Myocyte (in vitro differentiated cells): ENCODE measurements around the gene SLC25A6. TPM values are rescaled to one million over a fixed set of nuclear protein-coding genes. Genes with fewer than 3 reads are reported as not detected.
A peak's percentile ranks its signal among the peaks of the same experiment; 100 is the strongest.
"Not testable (repeated sequence)": the region's sequence is repeated elsewhere in the genome, so short reads cannot be mapped to it uniquely, and the experiment has no call there.

Experiments used
- DNase-seq: peaks from one replicate; pipeline ENCODE4 v3.0.0-alpha.2; 2012; ENCODE audit warnings: low read depth
- total RNA-seq: library from RNA; depleted of rRNA; stranded (reverse); fragments of >200 nt; gene quantifications from 2 replicates; pipeline ENCODE4 v1.2.3, GENCODE V29; 2014

The SLC25A6 gene
- total RNA-seq, 1 donor from 2014 or later = 244 TPM

- DNase-seq = no peak
These were observed 24.4 kb upstream of the SLC25A6 start for GRCh38 chrX:1416327-1416784.

GRCh38 chrX:1412551-1413161 is 20.7 kb upstream of the SLC25A6 start:
- no peak for DNase-seq

GRCh38 chrX:1411326-1411725 is 19.4 kb upstream of the SLC25A6 start:
- DNase-seq = no peak

GRCh38 chrX:1407035-1407434 is 15.1 kb upstream of the SLC25A6 start:
- DNase-seq = no peak

GRCh38 chrX:1405769-1406168 is 13.9 kb upstream of the SLC25A6 start:
- DNase-seq = not testable (repeated sequence)

GRCh38 chrX:1403867-1404266 is 12.0 kb upstream of the SLC25A6 start:
- DNase-seq = not testable (repeated sequence)

GRCh38 chrX:1403228-1403627 is 11.3 kb upstream of the SLC25A6 start:
- DNase-seq = no peak

- DNase-seq = no peak
These were observed 9.9 kb upstream of the SLC25A6 start for GRCh38 chrX:1401611-1402430.

GRCh38 chrX:1400742-1401471 is 9.0 kb upstream of the SLC25A6 start:
- DNase-seq = no peak

- no peak for DNase-seq
These were observed 8.1 kb upstream of the SLC25A6 start for GRCh38 chrX:1400049-1400448.

GRCh38 chrX:1398431-1399340 is 6.8 kb upstream of the SLC25A6 start:
- DNase-seq = no peak

GRCh38 chrX:1397441-1398270 is 5.7 kb upstream of the SLC25A6 start:
- DNase-seq = no peak

- DNase-seq = no peak
These were observed 5.1 kb upstream of the SLC25A6 start for GRCh38 chrX:1397001-1397400.

- DNase-seq = no peak
These were observed 3.8 kb upstream of the SLC25A6 start for GRCh38 chrX:1395646-1396216.

GRCh38 chrX:1394731-1395501 is 3.0 kb upstream of the SLC25A6 start:
- DNase-seq = peak; percentile 87

GRCh38 chrX:1393871-1394615 is 2.1 kb upstream of the SLC25A6 start:
- DNase-seq = no peak

- DNase-seq = peak; percentile 73
These were observed 609 bp upstream of the SLC25A6 start for GRCh38 chrX:1392376-1393068.

GRCh38 chrX:1391370-1391706 is 575 bp downstream of the SLC25A6 start:
- DNase-seq = peak; percentile 88
